GM19193 (cell line): Measurements from ENCODE around the gene SUSD5.

Source experiments
- POLR2A ChIP-seq: IDR thresholded peaks from 4 replicates; pipeline ENCODE4 v1.6.1; 2011; ENCODE audit not compliant: insufficient read depth, insufficient read length; ENCODE audit errors: extremely low read depth

Gene SUSD5

DNA sequence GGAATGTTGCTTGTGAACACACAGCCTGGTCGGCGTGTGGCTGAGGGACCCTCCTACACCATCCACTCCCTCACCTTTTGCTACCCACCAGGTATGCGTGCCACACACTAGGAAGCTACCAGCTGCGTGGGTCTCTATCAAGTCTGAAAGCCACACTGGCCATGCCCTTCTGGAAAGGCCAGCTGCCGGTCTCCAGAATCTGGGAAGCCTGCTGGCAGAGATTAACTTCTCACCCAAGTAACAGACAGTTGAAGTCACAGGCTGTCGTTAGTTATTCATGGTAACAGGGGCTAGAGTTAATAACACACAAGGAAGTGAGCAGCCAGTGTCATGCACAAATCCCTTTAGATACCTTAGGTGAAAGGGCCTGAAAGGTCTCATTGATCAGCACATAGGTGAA lies 48.1 kb downstream of the SUSD5 start:
- TF ChIP-seq POLR2A = no peak

DNA sequence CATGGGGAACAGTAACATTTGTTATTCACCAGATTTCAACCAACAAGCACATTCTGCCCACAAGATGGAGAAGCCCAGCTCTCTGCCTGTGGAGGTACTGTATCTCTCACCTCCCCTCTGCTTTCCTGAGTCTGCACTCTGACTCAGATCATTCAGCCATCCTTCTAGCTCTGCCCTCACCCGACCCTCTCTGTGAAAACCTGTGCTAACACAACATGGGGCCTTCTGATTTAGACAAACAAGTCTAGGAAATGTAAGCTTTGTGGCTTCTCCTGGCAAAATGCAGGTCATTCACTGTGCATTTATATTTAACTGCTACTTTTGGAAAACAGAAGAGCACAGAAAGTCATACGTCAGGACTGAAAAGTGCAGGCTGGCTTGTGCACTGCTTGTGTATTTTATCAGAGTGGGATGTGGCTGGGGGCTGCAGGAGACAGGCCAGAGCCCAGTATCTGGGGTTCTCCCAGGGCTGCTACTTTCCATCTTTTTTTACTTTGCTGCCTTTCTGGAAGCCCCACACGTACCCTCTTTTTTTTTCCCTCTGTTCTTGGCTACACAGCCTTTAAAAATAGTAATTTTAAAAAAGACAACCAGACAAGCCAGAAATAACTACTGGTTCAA lies 50.8 kb downstream of the SUSD5 start:
- TF ChIP-seq POLR2A = no peak

DNA sequence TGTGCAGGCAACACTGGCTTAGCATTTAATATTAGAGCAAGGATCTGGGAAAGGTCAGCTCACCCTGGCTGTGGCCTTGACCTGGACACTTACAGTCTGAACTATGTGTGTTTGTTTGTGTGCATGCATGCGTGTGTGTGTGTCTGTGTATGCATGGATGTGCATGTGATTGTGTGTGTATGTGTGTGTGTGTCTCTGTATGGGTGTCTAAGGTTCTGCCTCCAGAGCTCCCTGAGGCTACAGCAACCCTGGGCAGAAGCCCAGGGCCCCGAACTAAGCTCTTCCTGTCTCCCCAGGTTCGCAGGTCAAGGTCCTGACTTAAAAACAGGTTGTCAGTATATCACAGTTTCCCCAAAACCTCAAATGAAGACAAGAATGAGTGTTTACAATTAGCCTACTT lies 51.3 kb downstream of the SUSD5 start:
- TF ChIP-seq POLR2A = no peak

DNA sequence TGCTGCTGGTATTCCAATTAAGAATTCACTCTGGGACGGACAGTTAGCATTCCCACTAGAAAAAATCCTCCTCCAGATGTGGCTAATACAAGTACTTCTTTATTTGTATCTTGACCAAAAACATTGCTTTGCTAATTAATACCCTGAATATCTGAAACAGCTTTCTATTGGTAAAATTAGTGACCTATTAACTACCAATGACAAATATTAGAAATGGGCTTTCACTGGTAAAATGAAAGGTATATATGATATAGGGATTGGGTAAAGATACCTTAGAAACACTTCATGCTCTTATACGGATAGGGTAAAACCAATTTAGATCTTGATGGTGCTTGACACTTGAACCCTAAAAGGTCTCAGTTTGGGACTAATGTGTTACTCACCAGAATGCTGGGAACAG lies 52.5 kb downstream of the SUSD5 start:
- no peak for TF ChIP-seq POLR2A

DNA sequence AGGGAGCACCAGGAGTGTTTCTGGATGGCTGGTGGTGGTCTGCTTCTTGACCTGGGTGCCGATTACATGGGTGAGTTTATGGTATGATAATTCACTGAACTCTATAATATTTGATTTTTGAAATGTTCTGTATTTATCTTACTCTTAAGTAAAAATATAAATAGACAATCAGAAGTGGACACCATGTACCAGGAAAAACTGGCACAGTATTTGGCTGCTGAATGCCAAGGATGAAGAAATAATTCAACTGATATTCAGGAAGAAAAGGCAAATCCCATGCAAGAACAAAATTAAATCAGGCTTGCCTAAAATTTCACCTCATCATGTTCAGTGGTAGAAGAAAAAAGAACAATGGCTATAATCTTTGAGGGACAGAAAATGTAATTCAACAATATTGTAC lies 53.2 kb downstream of the SUSD5 start:
- TF ChIP-seq POLR2A = no peak

DNA sequence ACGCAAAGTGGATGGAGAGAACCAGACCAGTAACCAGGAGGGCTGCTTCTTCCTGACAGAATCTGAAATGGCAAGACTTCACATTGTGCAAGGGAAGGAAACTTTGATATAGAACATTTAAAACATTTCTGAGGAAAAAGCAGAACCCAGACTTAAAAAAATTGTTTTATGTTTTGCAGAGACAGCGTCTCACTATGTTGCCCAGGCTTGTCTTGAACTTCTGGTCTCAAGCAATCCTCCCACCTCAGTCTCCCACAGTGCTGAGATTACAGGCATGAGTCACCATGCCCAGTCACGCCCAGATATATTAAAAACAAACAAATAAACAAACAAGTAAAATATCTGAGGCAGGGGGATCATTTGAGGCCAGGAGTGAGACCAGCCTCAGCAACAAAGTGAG lies 58.6 kb downstream of the SUSD5 start:
- no peak for TF ChIP-seq POLR2A

DNA sequence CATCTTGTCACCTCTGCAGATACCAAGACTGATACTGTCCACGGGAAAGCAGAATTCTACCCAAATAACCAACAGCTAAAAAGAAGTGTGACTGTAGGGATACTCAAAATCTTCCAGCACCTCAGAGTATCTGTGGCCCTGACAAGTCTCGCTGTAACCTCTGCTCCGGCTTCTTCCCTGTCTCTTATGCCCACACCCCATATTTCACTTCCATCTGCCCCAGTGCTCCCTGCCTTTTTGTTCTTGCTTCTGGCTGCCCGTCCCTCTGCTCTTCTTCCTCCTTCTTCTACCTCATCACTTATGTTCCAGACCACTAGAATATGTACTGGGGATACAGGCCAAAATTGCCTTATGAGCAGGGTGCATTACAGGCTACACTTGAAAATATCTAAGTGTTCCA lies 59.4 kb downstream of the SUSD5 start:
- no peak for TF ChIP-seq POLR2A

DNA sequence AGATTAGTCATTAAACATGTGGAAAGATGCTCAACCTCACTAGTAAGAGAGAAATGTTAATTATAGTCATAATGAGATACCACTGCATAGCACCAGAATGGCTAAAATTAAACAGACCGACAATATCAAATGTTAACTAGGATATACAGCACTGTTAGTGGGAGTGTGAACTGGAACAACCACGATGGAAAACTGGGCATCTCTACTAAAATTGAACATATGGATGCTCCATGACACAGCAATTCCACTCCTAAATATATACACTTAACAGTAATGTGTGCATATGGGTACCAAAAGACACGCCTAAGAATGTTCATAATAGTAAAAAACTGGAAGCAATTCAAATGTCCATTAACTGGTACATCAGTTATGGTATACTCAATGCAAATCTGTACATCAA lies 63.3 kb downstream of the SUSD5 start:
- no peak for TF ChIP-seq POLR2A

DNA sequence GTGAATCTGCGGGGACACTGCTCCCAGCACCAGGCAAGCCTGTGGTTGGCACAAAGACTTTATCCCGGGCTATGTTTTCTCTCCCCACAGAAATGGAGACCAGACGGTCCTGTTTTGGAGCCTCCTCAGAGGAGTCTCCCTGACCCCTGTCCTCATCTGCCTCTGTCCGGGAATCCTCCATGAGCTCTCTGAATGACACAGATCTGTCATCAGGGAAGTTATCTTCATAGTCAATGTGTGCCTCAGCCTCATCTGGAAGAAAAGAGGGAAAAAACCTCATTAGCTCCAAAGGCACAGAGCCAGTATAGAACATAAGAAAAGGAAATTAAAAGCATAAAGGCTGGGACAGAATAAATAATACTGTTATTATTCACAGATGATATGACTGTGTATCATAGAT lies 64.8 kb downstream of the SUSD5 start:
- no peak for TF ChIP-seq POLR2A

DNA sequence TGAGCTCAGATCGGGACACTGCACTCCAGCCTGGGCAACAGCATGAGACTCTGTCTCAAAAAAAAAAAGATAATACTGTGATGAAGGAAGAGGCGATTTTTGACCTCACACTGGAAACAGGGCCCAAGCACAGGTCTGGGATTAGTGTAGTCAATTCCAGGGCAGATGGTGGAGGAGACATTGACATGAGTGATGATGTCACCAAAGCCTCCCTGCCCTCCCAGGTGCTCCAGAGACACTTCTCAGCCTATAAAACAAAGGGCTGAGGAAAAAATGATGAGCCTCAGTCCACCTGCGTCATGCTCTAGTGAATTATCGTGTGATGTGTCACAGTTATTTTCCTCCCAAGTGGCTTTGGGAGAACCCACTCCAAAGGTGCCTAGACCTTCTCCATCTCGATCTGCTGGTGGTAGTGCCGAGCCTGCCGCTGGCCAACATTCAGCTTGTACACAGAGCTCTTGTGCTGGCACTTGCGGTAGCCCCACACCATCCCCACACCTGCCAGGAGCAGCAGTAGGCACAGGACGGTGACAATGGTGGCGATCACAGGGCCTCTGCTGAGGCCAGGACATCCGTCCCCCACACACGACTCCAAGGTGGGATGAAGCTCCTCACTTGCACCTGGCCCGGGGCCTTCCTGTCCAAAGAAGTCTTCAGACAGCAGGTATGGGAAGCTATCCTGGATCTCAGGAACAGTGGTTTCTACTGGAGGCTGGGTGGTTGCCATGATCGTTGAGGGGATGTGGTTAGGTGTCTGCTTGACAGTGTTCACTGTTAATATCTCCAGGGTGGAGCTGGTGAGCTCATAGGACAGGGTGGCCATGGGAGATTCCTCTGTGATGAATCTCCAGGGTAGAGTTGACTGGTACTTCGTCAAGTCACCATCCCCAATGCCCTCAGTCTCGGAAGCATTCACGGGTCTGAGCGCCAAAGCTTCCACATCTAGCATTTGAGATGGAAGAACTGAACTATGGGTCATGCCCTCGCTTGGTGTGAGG lies 65.9 kb downstream of the SUSD5 start:
- no peak for TF ChIP-seq POLR2A

DNA sequence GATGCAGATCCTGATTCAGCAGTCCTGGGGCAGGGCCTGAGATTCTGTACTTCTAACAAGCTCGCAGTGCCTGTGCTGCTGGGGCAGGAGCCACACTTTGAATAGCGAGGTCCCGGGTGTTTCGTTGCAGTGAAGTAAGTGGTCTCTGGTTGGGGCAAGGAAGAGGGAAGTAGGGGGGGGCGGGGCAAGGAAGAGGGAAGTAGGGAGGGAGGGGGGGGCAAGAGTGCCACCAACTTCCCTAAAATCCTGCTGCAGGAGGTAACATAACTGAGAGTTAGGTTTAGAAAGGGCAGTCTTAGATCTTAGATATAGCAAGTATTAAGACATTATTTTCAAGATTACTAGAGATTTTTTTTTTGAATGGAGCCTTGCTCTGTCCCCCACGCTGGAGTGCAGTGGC lies 69.3 kb downstream of the SUSD5 start:
- no peak for TF ChIP-seq POLR2A

DNA sequence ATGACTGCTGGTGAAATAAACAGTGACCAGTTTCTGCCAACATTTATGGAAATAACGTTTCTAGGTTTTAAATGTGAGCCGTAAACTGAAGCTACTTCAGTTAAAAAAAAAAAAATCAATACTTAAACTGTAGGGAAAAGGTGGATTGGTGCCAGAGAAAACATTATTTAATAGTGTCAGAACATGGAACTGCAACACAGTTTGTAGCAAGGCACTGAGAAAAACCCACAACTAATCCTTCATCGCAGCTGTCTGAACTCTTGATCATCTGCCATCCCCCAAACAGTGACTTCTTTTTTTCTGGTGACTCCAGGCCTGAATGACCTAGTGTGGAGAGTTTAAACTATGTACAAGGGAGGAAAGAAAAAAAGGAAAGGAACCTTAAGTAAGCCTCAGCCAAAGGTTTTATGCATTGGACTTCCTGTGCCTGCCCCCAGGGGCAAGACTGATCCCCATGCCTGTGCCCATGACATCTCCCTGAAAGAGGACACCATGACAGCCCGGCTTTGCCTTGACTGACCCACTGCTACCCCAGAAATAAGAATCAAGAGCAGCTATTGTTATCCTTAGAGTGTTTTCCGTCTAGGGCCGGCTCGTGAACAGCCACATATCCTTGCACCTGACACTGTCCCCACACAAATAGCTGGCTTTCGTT lies 71.7 kb downstream of the SUSD5 start:
- TF ChIP-seq POLR2A = no peak

DNA sequence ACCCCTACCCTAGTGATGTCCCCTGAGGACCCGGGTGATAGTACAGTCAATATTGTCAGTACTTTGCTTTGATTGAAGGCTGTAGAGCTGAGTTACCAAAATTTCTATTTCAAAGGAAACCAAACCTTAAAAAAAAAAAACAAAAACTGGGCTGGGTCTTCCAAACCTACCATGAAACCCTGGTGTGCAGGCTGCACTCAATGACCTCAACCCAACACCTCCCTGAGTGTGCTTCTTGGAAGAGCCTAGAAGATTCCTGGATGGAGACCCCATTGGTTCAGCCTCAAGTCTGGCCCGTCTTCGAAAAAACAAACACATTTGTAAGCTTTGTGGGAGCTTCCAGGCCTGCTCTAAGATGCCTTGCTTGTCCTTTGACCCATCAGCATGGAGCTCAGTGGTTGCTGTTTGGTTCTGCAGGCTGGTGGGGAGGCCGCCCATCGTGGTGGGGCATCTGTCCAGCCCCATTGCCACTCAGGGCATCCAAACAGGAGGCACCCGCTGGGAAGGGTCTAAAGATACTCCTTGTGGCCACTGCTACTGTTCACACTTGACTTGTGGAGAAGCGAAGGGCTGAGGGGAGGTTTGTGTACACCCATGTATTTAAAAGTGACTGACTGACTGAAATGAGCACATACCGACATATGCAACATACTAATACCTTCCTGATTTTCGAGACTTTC lies 72.6 kb downstream of the SUSD5 start:
- TF ChIP-seq POLR2A = no peak

DNA sequence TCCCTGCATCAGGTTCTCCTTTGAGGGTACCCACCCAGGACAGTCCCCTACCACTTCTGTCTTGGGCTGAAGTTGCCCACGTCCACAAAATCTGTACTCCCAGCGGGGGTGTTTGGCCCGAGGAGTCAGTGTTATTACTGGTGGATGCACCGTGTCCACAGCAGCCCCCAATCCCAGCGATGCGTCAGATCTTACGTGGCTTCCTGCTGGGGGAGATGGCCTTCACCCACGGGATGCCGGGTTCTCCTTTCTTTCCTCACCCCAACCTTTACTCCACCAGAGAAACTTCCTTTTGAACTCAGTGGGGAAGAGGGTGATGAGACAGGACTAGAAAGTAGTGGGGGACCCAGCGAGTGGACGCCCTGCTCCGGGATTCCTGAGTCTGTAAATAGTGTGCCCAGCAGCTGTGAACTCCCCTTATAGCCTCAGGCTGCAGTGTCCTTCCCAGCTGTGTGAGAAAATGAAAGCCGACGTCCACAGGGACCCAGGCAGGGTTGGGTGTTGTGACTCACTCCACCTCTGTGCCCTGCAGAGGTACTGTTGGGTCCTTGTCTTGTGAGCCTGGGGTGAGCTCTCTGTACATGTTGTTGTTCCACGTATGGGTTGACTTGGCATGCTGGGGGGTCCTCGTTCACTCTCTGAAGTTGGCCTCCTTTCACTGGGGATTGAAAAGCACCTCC lies 73.2 kb downstream of the SUSD5 start:
- no peak for TF ChIP-seq POLR2A
